DOHH2 (cell line): ENCODE measurements around the gene XRCC1.

Experiments
- EZH2phosphoT487 ChIP-seq: fragments of 200-600 bp; sonication (generic); IDR thresholded peaks from 2 replicates; pipeline ENCODE4 v1.6.1; 2017; ENCODE audit warnings: borderline replicate concordance, mild to moderate bottlenecking, antibody characterized with exemption, low read length, moderate library complexity, mixed read lengths
- TF ChIP-seq, protein P1 (sequence below): fragments of 200-600 bp; sonication (generic); IDR thresholded peaks from one replicate; pipeline ENCODE4 v1.5.1; 2014; ENCODE audit warnings: antibody characterized with exemption, mild to moderate bottlenecking, low read depth, low read length; ENCODE audit not compliant: poor library complexity, severe bottlenecking

DNA sequence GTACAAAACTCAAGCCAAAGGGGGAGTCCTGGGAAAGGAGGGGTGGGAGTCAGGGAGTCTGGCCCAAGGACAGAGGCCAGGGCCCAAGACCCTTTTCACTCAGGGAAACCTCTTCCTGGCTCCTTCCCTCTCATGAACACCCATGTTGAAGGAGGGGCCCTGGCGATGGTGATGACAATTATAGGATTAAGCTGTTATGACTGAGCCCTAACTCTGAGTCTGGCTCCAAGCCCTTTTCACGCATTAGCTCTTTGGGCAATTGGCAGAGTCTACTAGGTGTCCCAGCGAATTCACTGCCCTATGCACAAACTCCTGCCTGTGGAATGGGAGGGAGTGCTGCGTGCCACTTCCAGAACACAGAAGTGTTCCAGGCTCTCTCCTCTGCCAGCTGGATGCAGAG, 21.7 kb downstream of the XRCC1 start:
- TF ChIP-seq, protein P1, sequence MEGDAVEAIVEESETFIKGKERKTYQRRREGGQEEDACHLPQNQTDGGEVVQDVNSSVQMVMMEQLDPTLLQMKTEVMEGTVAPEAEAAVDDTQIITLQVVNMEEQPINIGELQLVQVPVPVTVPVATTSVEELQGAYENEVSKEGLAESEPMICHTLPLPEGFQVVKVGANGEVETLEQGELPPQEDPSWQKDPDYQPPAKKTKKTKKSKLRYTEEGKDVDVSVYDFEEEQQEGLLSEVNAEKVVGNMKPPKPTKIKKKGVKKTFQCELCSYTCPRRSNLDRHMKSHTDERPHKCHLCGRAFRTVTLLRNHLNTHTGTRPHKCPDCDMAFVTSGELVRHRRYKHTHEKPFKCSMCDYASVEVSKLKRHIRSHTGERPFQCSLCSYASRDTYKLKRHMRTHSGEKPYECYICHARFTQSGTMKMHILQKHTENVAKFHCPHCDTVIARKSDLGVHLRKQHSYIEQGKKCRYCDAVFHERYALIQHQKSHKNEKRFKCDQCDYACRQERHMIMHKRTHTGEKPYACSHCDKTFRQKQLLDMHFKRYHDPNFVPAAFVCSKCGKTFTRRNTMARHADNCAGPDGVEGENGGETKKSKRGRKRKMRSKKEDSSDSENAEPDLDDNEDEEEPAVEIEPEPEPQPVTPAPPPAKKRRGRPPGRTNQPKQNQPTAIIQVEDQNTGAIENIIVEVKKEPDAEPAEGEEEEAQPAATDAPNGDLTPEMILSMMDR: no peak
- no peak for TF ChIP-seq EZH2phosphoT487
